ENCODE results near the gene EXOSC7. TPM values are rescaled to one million over a fixed set of nuclear protein-coding genes. Genes with fewer than 3 reads are reported as not detected.

Gene EXOSC7
- total RNA-seq, 4 donors from 2014 or later: 33.1 to 57.5 (median 56.3) TPM

GRCh38 chr3:45001738-45002137 lies 25.7 kb downstream of the EXOSC7 start:
- Histone ChIP-seq H3K27me3 (no peaks in the 10 kb centered on the region), H3K36me3 (peaks cover 16 to 17% of the 10 kb centered on the region in 2 donors), H3K4me3 (replicated peaks in 1 of 3) (no peak overlapping the region), H3K4me1 (peaks cover 18 to 29% of the 10 kb centered on the region in 2 donors), H3K9me3 (no peaks in the 10 kb centered on the region), H3K27ac (peak overlapping the region in 2 of 3 donors; percentile 75 to 87)
- no peak for TF ChIP-seq POLR2A (IDR thresholded peaks at IDR 0.05)
- TF ChIP-seq CTCF (IDR thresholded peaks at IDR 0.05): no peak
- 97 to 98% methylated on average over 3 of the region's 3 CpGs for WGBS, 2 donors
- intact Hi-C loops (cut with DNase I): no loop called here
- DNase-seq: no peak

GRCh38 chr3:45002139-45002660 lies 26.2 kb downstream of the EXOSC7 start:
- H3K27ac ChIP-seq: no peak overlapping the region
- H3K9me3 ChIP-seq: no peaks in the 10 kb centered on the region
- 82 to 88% methylated on average over 2 of the region's 2 CpGs for WGBS, 2 donors
- no peaks in the 10 kb centered on the region for H3K27me3 ChIP-seq
- H3K36me3 ChIP-seq: peaks cover 16% of the 10 kb centered on the region in 2 donors
- DNase-seq: no peak
- TF ChIP-seq POLR2A (IDR thresholded peaks at IDR 0.05) (no peak), CTCF (IDR thresholded peaks at IDR 0.05) (no peak)
- H3K4me3 ChIP-seq (replicated peaks in 1 of 3): no peak overlapping the region
- intact Hi-C loops (cut with DNase I): no loop called here
- peaks cover 18 to 29% of the 10 kb centered on the region in 2 donors for H3K4me1 ChIP-seq

- Histone ChIP-seq H3K27ac (no peak overlapping the region), H3K9me3 (no peaks in the 10 kb centered on the region), H3K4me3 (replicated peaks in 1 of 3) (no peak overlapping the region), H3K27me3 (no peaks in the 10 kb centered on the region), H3K4me1 (peaks cover 18 to 29% of the 10 kb centered on the region in 2 donors), H3K36me3 (peaks cover 10 to 13% of the 10 kb centered on the region in 2 donors)
- intact Hi-C loops (cut with DNase I): no loop called here
- whole genome bisulfite sequencing, 2 donors: 93 to 95% methylated on average over 3 of the region's 3 CpGs
- no peak for TF ChIP-seq CTCF (IDR thresholded peaks at IDR 0.05)
- no peak for TF ChIP-seq POLR2A (IDR thresholded peaks at IDR 0.05)
- DNase-seq: no peak
Observed at GRCh38 chr3:45002720-45003119, 26.7 kb downstream of the EXOSC7 start.

- DNase-seq: no peak
- Histone ChIP-seq H3K36me3 (peaks cover 5 to 11% of the 10 kb centered on the region in 2 donors), H3K9me3 (no peaks in the 10 kb centered on the region), H3K27me3 (no peaks in the 10 kb centered on the region), H3K4me3 (replicated peaks in 1 of 3) (no peak overlapping the region), H3K27ac (no peak overlapping the region), H3K4me1 (peaks cover 18 to 29% of the 10 kb centered on the region in 2 donors)
- TF ChIP-seq CTCF (IDR thresholded peaks at IDR 0.05) (no peak), POLR2A (IDR thresholded peaks at IDR 0.05) (no peak)
- intact Hi-C loops (cut with DNase I): no loop called here
Observed at GRCh38 chr3:45003406-45003805, 27.4 kb downstream of the EXOSC7 start.

GRCh38 chr3:45003859-45004258 lies 27.8 kb downstream of the EXOSC7 start:
- Histone ChIP-seq H3K4me3 (replicated peaks in 1 of 3) (no peak overlapping the region), H3K9me3 (no peaks in the 10 kb centered on the region), H3K27me3 (no peaks in the 10 kb centered on the region), H3K27ac (no peak overlapping the region), H3K36me3 (peaks cover 5 to 6% of the 10 kb centered on the region in 2 donors), H3K4me1 (peaks cover 18 to 28% of the 10 kb centered on the region in 2 donors)
- no peak for TF ChIP-seq POLR2A (IDR thresholded peaks at IDR 0.05)
- TF ChIP-seq CTCF (IDR thresholded peaks at IDR 0.05): no peak
- WGBS, 2 donors: 96 to 97% methylated on average over 2 of the region's 2 CpGs
- intact Hi-C loops (cut with DNase I): no loop called here
- DNase-seq: no peak

Measured in thyroid gland (tissue), 4 donors.